Stimulated activated CD4-positive, alpha-beta T cell treated with anti-CD3 and anti-CD28 coated beads, Interleukin-4, amount 100 ng/mL, for 1 hour (primary cell): ENCODE data around the gene C1orf74.
"Not testable (repeated sequence)": the region's sequence is repeated elsewhere in the genome, so short reads cannot be mapped to it uniquely, and the experiment has no call there.

ENCODE experiments used
- DNase-seq: peaks from one replicate; pipeline ENCODE4 v3.0.0-alpha.2; 2020

Gene C1orf74

GRCh38 chr1:209805341-209805781 lies 21.0 kb upstream of the C1orf74 start:
- DNase-seq: no peak

DNA sequence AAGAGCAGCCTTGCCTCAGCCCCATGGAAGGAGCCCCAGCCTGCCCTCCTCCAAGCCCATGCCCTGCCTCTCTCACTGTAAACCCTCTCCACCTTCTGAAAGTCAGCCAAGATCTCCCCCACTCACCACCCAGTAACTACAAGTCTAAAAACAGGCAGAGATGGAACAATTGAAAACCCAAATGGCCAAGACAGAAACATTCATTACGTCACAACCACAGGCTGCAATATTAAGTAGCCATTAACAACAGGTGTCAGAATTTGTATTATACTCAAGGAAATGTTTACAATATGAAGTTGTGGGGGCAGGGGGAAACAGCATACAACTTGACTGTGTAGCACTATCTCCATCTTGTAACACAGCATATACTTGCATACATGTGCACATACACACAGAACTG lies 19.2 kb upstream of the C1orf74 start:
- no peak for DNase-seq

GRCh38 chr1:209802780-209803152 lies 18.4 kb upstream of the C1orf74 start:
- no peak for DNase-seq

GRCh38 chr1:209802117-209802779 lies 17.9 kb upstream of the C1orf74 start:
- no peak for DNase-seq

- DNase-seq: no peak
Observed at GRCh38 chr1:209800984-209801834, 16.9 kb upstream of the C1orf74 start.

DNA sequence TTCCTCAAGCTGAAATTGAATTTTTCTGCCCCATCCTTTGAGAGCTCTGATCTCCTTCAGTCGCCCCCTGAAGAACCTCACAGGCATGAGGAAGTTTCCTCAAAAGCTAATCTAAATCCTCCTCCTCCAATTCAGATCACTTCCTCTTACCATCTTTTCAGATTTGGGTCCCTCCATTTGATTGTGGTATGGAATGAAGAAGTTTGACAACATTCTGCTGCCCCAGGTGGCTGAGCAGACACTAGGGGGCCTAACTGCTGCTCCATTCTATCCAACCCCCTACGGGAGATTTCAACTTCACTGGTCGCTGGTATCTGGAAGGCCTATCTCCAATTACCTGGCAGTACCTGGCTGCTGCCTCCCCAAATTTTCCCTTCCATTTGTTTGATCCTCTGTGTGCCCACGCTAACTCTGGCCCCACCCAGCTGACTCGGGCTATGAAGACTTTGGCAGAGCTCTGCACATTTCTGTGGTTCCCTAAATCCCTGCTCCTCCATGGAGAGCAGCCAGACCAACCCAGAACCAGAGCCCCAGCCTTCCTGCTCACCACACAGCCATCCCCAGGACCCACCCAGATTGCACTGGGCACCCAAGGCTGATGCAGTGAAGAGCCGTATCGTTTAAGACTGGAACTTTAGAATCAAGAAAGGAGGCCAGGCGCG lies 13.8 kb upstream of the C1orf74 start:
- DNase-seq: no peak

DNA sequence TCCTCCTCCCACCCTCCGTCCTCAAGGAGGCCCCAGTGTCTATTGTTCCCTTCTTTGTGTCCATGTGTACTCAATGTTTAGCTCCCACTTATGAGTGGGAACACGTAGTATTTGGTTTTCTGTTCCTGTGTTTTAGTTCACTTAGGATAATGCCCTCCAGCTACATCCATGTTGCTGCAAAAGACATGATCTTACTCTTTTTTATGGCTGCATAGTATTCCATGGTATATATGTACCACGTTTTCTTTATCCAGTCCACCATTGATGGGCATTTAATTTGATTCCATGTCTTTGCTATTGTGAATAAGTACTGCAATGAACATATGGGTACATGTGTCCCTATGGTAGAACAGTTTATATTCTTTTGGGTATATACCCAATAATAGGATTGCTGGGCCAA lies 9.4 kb upstream of the C1orf74 start:
- DNase-seq: not testable (repeated sequence)

GRCh38 chr1:209791920-209792319 lies 7.6 kb upstream of the C1orf74 start:
- DNase-seq: no peak

DNA sequence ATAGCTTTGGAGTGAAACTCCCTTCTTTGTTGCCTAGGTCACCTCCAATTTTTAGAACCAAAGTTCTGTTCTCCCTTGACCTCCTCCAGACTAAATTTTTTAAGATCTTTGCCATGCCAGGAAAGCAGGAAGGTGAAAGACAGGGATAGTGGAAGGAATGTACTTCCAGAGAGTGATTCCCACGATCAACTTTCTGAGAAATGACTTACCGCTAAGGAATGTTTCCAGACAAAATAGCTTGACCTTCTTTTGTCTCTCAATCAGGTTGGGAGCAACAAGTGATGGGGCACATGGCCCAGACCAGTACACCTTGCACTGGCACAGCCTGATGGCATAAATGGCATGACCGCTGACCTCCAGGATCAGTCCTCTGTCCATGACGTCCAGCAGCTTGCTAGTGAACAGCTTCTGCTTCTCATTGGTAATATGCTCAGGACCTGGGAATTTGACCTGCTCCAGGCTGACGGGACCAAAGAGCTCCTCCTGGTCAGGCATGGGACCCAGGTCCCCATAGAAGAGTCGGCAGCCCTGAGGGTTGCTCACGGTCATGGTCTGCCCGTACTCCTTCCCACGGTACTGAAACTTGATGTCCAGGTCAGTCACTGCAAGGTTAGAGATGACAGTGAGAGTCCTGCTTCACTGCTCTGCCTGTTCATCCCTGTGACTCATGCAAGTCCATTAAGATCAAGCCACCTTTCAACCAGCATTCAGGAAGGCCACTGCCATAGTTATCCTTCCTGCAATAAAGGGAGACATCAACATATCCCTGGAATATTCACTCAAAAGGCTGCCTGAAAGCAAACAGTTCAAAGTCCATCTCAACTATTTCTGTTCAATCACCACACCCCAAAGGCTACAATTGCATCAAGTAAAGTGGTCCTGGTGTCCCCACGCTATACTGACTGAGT lies 6.2 kb upstream of the C1orf74 start:
- no peak for DNase-seq

GRCh38 chr1:209789245-209789644 lies 4.9 kb upstream of the C1orf74 start:
- no peak for DNase-seq

DNA sequence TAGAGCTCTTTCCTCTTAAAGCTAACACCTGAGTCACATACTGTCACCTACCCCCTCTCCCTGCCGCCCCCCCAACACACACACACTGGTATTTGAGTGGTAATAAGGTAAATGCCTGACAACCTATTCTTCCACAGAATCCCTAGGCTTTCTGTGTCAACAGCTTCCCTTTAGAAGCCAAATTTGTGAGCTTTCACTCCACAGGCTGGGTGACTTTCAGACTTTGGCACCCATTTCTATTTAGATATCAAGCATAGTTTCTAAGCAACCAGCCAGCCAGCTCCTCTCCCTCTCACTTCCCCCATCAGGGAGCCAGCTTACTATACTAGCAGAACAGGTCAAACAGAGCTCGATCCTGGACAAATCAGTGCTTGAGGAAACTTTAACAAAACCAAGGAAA lies 3.2 kb upstream of the C1orf74 start:
- no peak for DNase-seq

- no peak for DNase-seq
Observed at GRCh38 chr1:209786146-209786545, 1.8 kb upstream of the C1orf74 start.

- no peak for DNase-seq
Observed at GRCh38 chr1:209785592-209785991, 1.2 kb upstream of the C1orf74 start.

DNA sequence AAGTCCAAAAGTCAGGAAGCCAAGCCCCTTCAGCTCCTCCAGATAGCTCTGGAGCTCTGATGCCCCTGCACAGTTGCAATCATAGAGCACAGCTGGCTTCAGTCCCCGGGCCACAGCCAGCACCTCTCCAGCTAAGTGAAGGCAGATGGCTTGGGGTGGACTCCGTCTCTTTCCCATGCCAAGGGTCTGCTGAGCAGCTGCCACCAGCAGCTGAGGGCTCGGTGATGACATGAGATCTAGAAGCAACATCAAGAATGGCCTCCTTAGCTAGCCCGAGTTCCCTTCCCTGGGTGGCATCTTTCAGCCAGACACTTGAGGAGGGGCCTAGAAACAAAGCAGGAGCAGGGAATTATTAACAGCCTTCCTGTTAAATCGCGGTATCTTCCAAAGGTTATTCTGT lies 973 bp downstream of the C1orf74 start:
- DNase-seq: no peak

DNA sequence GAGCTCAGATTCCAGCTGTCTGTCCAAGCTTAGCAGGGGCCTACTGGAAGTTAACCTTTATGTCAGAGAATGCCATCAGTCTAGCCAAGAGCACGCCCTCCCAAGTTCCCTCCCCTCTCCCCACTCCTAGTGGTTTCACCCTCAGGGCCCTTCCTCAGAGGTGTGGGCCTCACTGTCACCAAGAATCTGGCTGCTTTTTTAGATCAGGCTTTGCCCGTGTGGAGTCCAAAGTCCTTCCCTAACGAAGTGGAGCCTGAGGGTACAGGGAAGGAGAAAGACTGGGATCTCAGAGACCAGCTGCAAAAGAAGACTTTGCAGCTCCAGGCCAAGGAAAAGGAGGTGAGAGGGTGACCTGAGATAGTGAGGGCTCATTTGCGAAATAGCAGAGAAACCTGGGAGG lies 4.1 kb downstream of the C1orf74 start:
- DNase-seq: no peak

- DNase-seq: no peak
Observed at GRCh38 chr1:209778102-209778501, 6.3 kb downstream of the C1orf74 start.

- no peak for DNase-seq
Observed at GRCh38 chr1:209777587-209777986, 6.8 kb downstream of the C1orf74 start.

DNA sequence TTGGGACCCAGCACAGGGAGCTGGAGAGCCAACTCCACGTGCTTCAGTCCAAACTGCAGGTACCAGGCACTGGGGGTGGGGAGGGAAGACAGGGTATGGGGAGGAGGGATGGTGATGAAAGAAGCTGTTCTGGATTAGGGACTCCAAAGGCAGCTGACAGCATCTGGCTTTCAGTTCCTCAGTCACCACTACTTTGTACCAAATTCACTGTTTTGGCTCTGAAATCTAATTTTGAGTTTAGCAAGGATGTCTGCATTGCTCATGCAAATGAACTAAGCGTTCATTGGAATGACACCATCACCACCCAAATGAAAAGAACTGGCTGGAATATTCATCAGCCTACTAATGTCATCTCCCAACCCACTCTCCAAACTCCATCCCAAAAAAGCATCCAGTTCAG lies 8.7 kb downstream of the C1orf74 start:
- DNase-seq: no peak

- no peak for DNase-seq
Observed at GRCh38 chr1:209774592-209774991, 9.8 kb downstream of the C1orf74 start.

DNA sequence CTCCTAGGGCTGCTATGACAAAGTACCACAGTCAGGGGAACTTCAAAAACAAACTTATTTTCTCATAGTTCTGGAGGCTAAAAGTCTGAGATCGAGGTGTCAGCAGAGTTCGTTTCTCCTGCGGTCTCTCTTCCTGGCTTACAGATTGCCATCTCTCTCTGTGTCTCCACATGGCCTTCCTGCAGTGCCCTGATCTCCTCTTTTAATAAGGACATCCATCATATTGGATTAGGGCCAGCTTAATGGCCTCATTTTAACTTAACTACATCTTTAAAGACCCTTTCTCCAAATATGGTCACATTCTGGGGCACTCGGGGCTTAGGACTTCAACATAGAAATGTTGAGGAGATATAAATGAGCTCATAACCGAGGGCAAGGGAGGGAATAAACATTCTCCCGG lies 12.2 kb downstream of the C1orf74 start:
- DNase-seq: no peak

DNA sequence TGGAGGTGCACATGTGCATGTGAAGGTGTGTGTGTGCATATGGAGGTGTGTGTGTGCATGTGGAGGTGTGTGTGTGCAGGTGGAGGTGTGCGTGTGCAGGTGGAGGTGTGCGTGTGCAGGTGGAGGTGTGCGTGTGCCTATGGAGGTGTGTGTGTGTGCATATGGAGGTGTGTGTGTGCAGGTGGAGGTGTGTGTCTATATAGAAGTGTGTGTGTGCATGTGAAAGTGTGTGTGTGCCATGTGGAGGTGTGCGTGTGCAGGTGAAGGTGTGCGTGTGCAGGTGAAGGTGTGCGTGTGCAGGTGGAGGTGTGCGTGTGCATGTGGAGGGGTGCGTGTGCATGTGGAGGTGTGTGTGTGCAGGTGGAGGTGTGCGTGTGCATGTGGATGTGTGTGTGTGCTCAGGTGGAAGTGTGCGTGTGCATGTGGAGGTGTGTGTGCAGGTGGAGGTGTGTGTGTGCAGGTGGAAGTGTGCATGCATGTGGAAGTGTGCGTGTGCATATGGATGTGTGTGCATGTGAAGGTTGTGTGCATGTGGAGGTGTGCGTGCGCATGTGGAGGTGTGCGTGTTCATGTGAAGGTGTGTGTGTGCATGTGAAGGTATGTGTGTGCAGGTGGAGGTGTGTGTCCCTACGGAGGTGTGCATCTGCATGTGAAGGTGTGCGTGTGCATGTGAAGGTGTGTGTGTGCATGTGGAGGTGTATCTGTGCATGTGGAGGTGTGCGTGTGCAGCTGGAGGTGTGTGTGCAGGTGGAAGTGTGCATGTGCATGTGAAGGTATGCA lies 13.5 kb downstream of the C1orf74 start:
- no peak for DNase-seq

- no peak for DNase-seq
Observed at GRCh38 chr1:209769971-209770370, 14.4 kb downstream of the C1orf74 start.
